ENCODE data around the gene LEPROT.
"Not testable (repeated sequence)": the region's sequence is repeated elsewhere in the genome, so short reads cannot be mapped to it uniquely, and the experiment has no call there.

The LEPROT gene, protein sequence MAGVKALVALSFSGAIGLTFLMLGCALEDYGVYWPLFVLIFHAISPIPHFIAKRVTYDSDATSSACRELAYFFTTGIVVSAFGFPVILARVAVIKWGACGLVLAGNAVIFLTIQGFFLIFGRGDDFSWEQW

DNA sequence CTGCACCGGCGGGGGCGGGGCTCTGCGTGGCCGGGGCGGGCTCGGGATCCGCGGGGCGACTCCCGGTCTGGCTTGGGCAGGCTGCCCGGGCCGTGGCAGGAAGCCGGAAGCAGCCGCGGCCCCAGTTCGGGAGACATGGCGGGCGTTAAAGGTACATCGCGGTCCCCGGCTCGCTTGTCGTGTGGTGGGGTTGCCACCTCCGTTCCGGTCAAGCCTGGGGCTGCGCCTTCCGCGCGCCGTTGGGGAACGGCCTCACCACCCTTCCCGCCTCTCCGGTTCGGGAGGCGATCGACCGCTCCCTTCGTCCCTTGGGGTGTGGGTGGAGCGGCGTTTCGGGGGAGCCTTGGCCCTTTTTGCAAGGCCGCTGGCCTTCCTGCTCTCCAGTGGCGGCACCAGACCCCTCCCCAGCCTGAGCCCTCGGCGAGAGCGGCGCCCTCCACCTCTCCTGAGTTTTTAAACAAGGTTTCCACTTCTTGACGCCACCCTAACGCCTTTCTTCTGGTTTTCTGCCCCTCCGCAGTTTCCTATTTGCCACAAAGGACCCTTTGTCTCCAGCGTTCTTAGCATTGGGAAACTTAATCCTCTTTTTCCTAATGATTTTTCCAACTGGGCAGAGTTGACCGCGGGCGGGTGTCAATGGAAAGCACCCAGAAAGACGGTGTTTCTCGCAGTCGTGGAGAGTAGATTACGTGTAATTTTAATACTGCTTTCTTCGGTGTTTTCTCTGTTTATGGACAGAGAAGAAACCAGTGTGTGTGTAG lies at the start of gene LEPROT, which contains the start of gene LEPR:
LEPROT (plus strand) TSS at position 79 of the 761 bp plus-strand sequence; CDS start at position 136, 57 bp downstream.
LEPR (plus strand) TSS at position 79 of the 761 bp plus-strand sequence. CDS start 144,898 bp downstream, outside the sequence.
- no peak for DNase-seq (ENCODE audit: low spot score)

DNA sequence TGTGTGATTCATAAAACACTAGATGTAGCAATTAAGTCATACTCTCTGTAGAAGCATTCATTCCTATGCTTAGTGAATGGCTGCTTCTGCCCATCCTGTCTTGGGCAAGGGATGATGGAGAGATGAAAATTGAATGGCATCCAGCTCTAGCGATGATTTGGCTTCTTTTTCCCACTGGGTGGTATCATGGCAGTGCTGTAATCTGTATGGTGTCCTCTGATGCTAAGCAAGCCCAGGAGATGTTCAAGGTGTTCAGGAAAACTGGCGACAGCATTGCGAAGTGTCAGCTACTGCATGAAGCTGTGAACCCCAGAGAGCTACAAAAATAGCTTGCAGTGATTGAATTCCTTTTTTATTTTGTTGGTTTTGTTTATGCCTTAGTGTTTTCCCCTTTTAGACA lies 48.9 kb upstream of the LEPROT start:
- DNase-seq (ENCODE audit: low spot score) = no peak

DNA sequence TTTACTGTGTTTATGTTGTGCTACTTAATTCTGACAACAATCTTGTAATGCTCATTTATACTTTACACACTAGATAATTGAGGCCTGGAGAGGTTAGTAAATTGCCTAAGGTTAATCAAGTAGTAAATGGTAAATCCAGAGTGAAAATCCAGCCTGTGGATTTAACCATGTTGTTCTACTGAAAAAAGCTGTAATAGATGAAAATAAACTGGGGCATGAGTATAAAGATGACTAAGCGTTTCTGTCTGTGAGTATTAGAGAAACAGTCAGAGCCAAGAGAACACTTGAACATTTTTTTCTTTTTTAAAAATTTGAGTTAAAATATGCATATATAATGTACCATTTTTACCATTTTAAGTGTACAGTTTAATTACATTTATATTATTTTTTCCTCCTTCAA lies 47.9 kb upstream of the LEPROT start:
- no peak for DNase-seq (ENCODE audit: low spot score)

DNA sequence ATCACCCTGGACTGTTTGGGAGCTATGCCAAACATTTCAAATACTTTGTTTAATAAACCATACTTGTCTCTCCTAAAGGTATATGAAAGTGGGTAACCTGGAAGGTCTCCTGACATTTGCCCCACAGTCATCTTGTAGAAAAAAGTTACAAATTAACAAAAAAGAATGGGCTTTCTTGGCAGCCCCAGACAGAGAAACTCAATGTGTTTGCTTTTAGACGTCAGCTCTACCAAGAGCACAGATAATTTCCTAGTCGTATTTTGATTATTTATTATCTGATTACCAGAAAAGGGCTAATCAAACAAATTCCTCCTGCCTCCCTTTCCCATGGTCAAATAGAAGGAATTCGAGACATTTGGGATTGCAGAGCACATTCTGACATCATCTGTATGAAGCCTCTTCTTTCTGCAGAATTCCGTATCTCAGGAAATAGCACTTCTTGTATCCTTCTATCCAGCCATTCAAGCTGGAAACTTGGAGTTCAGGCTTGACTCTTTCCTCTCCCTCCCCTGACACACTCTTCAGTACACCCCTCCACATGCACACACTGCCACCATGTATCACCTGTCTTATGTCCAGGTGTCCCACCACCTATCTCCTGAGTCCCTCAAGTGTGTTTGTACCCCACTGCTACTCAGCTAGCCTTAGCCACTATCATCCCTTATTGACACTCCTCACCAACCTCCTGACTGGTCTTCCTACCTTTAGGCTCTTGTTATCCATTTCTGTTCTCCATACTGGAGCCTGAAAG lies 42.8 kb upstream of the LEPROT start:
- DNase-seq (ENCODE audit: low spot score) = no peak

DNA sequence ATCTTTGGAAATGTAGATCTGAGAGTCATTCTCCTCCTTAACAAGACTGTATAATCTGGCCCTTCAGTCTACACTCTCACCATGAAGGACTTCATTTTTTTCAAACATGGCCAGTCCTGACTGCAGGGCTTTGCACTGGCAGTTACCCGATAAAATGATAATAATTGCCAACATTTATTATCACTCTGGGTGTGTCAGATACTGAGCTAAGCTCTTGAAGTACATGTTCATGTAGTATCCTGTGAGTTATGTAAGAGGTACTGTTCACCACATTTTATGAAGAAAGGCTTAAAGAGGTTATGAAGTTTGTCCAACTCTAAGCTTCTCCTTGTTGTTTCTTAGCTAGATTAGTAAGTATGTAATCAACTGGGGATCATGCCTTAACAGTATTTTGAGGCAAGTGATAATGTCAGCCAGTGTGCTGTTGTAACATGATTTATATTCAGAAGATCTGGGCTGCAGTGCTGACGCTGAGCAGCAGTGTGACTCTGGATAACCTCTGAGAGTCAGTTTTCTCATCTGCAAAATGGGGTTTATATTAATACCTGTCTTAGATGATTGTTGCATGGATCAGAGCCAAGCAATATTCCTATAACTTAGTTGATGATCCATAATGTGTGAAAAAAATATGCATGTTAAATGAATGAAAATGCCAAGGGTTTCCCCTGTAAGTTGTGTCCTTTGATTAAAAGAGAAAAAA lies 42.1 kb upstream of the LEPROT start:
- DNase-seq (ENCODE audit: low spot score) = no peak

DNA sequence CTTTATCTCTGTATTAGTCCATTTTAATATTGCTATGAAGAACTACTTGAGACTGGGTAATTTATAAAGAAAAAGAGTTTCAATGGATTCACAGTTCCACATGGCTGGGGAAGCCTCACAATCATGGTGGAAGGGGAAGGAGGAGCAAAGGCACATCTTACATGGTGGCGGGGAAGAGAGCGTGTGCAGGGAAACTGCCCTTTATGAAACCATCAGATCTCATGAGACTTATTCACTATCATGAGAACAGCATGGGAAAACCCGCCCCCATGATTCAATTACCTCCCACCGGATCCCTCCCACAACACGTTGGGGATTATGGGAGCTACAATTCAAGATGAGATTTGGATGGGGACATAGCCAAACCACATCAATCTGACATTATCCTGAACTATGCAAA lies 36.0 kb upstream of the LEPROT start:
- not testable (repeated sequence) for DNase-seq (ENCODE audit: low spot score)

DNA sequence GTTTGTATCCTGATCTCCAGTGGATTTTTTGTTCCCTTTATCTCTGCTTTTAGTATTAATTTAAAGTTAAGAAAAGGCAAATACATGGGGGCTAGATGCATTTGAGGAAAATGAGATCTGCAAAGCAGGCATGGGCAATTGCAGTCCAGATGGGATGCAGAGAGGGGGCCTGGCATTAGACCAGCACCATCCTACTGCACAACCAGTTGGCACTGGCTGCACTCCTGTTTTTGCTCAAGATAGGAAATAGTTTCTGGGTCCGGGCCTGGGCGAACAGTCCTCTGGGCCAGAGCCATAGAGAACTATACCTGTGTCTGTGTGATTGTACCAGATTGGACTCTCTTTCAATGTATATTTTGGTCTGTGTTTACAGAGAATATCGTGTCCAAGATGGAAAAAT lies 34.0 kb upstream of the LEPROT start:
- no peak for DNase-seq (ENCODE audit: low spot score)

DNA sequence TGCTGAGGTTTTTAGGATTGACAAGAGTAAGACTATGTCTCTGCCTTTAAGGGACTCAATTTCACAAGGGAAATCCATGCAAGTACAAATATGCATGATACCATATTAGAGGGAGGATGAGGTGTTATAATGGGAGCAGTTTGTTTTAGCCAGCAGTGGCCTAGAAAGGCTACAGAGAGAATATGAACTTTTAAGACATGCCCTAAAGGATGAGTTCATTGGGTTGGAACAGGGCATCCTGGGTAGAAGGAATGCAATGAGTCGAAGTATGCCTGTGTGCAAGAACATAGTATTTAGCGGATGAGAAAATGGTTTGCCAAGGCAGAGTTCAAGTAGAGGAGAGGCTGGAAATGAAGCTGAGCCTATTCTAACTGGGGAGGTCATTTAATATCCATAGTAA lies 32.6 kb upstream of the LEPROT start:
- DNase-seq (ENCODE audit: low spot score) = no peak

DNA sequence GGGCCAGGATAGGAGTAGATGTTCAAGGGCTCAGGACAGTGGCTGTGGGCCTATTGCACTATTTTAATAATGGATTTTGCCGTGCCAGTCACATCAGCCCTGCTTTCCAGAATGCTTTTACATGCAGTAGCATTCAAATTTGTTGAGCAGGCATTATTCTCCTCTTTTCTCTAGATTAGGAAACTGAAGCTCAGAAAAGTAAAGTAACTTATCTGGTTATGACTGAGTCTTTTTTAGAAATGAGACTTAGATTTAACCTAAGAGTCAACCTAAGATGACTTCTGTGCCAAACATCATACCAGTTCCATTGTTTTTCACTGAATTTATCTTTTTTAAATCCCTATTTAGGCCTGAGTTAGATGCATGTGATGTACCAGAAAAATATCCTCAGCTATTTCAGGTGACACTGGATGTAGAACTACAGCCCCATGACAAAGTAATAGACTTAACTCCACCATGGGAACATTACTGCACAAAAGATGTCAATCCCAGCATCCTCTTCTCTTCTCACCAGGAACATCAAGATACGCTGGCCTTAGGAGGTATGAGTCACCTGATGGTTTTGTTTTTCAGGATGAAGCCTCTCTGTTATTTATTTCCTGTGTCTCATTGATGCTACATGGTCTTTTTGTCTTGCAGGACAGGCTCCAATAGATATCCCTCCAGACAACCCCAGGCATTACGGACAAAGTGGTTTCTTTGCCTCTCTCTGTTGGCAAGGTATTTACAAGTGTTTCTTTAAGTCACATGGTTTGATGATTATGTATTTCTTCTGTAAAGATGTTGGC lies 31.4 kb upstream of the LEPROT start:
- no peak for DNase-seq (ENCODE audit: low spot score)

DNA sequence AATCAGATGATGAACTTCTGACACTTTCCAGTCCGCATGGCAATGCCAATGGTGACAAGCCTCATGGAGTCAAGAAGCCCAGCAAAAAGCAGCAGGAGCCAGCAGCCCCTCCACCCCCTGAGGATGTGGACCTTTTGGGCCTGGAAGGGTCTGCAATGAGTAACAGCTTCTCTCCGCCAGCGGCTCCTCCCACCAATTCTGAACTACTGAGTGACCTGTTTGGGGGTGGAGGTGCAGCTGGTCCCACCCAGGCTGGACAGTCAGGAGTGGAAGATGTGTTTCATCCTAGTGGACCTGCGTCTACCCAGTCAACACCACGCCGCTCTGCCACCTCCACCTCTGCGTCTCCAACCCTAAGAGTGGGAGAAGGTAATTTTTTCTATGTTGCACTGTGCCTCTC lies 28.0 kb upstream of the LEPROT start:
- DNase-seq (ENCODE audit: low spot score) = no peak

DNA sequence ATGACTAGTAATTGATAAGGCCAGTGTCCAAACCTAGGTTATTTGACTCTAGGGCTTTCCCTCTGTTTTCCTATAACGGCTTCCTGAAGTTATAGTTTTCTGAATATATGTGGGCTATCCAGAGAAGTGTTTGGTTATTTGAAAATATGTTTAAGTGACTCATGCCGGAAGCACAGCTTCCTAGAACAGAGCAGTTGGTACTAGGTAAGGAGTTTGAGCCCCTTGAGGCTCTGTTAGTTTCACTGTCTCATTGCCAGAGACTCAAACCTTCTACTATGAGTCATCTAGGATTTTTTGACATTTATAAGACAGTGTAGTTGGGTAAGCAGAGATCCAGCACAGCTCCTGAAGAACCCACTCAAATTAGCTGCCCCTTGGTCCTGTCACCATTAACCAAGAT lies 27.1 kb upstream of the LEPROT start:
- DNase-seq (ENCODE audit: low spot score) = no peak

DNA sequence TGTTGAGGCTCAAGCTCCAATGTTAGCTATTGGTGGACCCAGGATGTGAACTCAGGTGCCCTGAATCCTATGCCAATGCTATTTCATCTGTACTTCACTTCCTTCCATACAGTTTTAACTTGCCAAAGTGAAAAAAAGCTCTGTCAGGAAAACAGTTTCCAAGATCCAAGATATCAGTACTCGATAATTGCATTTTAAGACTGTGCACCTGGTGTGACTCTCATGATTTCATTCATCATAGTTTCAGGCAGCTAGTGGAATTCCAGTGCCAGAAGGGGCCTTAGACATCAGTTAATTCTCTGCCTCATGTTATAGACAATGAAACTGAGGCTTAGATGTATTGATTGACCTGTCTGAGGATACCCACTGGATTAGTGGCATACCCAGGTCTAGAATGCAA lies 26.5 kb upstream of the LEPROT start:
- no peak for DNase-seq (ENCODE audit: low spot score)

DNA sequence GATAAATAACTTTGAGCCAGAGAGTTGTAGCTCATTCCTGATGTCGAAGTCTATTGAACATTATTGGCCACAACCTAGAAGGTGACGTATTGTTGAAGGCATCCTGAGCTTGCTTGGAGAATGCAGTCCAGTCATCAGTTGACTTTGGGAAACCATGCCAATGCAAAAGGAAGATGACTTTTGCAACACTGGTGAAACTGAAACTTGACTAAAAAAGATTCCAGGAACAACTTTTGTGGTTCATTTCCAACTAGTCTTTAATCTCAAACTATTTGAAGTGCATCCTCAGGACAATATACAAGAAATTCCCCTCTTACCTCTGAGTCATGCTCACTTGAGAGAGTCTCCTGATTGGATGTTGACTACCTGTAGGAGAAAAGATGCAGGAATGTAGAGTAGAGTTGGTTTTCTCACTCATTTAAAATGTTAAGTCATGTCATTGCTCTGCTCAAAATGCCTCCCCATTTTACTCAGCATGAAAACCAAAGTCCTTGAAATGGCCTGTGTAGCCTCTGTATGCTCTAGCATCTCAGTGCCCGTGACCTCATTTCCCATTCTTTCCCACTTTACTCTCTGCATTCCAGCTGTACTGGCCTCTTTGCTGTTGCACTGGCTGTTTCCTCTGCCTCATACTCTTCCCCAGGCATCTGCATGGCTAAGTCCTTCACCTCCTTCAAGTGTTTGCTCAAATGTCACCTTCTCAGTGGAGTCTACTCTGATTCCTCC lies 24.4 kb upstream of the LEPROT start:
- DNase-seq (ENCODE audit: low spot score) = peak; percentile 10

DNA sequence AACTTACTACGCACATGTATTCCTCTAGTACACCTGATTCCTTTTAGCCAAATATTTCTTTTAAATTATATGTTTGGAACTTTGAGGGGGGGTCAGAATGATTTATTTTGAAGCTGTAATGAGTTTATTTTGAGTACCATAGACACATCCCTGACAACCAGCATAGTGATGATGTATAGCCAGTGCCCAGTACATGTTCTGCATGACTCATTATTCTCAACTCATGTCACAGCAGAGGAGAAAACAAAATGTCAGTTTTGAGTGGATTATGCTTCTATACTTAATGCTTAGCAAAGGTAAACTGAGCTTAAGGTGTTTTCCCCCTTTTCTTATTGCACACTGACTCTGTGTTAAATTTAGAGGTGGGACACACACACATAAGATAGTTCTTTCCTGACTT lies 22.4 kb upstream of the LEPROT start:
- DNase-seq (ENCODE audit: low spot score) = no peak

DNA sequence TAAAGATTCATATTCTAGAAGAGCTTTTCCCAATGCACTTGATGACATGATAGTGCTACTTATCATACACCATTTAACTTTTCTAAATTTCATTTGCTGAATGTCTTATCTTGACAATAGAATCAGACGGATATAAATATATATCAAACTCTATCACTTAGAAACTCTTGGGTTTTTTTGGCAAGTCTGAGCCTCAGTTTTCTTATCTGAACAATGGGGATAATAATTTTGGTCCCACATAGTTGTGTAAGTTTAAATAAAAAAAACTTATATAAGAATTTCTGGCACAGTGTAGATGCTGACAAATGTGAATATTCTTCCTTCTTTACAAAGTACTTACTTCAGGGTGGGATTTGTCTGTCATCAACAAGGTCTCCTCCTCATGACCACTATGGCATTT lies 21.5 kb upstream of the LEPROT start:
- no peak for DNase-seq (ENCODE audit: low spot score)

DNA sequence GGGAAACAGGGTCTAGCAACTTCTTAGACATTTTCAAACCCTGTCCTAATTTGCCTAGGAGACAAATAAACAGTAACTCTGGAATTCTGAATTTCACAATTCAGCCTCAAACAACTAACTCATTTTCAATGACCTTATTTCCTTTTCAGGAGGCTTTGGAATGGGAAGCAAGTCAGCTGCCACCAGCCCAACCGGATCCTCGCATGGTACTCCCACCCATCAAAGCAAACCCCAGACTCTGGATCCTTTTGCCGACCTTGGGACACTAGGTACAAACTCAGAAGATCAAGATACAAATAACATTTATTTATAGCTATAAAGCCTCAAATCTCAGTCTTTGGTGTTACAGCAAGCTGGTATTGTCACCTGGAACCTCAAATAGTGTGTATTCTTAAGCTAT lies 18.9 kb upstream of the LEPROT start:
- no peak for DNase-seq (ENCODE audit: low spot score)

DNA sequence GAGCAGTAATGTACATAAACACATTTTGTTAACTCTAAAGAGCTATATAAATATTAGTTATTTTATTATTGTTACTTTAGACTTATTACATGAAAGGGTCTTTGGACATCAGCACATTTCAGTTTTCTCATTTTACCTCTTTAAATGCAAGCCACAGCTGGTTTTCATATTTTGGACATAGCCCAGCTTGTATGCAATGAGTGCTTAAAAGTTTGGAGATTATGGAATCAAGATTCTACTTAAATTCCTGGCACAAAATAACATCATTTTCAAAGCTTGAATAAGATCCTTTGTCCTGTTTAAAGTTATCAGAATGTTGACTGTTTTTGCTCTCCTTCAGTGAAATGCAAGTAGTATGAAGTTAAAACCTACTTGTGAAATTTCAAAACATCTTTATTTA lies 15.5 kb upstream of the LEPROT start:
- DNase-seq (ENCODE audit: low spot score) = no peak

DNA sequence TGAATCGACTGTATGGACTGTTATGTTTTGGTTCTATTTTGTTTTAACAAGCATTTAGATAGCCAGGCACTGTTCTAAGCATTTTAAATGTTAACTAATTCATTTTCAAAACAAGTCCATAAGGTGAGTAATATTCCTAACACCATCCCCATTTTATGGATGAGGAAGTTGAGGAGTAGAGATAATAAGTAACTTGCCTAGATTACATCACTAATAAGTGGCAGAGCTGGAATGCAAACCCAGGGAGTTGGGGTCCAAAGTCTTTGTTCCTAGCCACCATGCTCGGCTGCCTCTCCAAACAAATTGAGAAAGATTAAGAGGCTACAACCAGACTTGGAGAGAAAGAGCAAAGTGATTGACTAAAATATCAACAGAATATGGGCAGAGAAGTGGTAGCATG lies 12.6 kb upstream of the LEPROT start:
- DNase-seq (ENCODE audit: low spot score) = no peak

DNA sequence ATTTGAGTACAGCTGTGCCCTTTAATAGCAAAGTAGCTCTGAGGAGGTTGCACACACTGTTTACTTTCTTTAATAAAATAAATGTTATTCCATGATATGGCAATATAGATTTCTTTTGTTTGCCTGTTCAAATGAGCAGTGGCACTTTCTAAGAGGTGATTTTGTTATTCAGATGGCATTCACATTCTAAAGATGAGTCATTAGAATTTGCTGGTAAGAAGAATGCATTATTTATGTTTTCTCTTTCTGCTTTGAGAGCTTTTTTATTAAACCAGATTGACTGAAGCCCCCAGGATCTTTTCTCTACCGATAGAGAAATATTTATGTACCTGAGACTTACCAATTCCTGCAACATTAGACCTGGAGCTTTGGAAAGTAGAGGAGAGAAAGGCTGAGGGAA lies 11.2 kb upstream of the LEPROT start:
- DNase-seq (ENCODE audit: low spot score) = no peak

DNA sequence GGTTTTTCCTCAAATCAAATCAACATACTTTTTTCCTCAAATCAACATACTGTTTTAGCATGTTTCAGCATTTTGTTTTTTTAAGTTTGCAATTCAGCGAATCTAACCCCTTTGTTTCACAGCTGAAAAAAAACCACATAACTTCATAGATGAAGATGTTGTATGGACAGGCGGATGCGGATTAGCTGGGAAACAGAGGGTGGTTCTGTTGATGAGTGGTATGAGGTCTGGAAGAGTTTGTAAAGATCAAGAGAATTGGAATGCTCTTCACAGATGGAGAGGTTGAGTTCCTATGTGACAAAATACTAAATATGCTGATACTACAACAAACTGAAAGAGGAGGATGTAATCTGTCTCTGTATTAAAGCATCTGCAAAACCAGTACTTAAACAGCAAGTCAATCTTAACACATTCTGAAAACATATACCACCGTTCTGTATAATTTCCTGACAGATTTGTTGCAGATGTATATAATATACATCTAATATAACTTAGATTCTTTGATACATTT lies 10.6 kb upstream of the LEPROT start:
- DNase-seq (ENCODE audit: low spot score) = no peak

Data from iPS-NIHi11 (cell line).